GM21529 (cell line): Measurements from ENCODE around the gene LMF1.
A peak's percentile ranks its signal among the peaks of the same experiment; 100 is the strongest.
"Not testable (repeated sequence)": the region's sequence is repeated elsewhere in the genome, so short reads cannot be mapped to it uniquely, and the experiment has no call there.

Experiments
- ATAC-seq: cut with Tn5 transposase; IDR thresholded peaks from one replicate; pipeline ENCODE4 v1.9.1; 2021; ENCODE audit not compliant: unreplicated experiment

LMF1 gene

DNA sequence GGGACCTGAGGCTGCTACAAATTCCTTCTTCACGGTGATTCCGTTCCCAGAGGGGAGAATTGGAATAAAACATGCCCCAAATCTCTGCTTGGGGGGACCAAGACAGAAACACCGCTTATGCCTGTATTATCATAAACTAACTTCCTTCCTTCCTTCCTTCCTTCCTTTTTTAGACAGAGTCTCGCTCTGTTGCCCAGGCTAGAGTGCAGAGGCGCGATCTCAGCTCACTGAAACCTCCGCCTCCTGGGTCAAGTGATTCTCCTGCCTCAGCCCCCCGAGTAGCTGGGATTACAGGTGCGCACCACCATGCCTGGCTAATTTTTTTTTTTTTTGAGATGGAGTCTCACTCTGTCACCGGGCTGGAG lies 150.8 kb downstream of the LMF1 start:
- not testable (repeated sequence) for ATAC-seq

DNA sequence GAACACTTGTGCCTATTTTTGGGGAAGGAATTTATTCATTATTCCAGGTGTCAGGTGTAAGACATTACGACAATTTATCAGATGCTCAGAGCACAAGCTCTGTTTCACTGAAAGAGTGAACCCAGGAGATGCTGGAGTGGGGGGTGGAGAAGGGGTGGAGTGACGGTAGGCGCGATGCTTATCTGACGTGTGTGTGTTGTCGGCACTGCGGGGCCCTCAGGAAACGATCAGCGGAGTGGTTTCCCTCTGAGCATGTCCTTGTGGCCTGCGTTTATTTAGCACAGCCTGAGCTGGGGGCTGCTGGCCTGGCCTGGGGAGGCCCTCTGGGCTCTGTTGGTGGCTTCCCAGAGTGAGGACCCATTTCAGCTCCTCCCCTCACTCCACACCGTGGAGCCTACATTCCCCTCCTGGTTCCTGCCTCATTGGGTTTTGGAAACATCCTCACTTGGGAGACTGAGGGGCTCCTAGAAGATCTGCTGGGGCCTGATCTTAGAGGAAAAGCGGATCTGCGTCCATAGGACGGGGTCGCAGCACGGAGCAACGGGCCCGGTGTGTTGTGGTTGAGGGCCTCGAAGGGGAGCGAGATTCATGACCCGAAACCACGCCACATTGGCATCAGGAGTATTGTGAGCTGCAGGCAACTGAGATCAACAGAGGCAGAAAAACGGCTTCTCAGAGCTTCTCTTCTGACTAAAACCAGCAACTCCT lies 151.3 kb downstream of the LMF1 start:
- no peak for ATAC-seq

DNA sequence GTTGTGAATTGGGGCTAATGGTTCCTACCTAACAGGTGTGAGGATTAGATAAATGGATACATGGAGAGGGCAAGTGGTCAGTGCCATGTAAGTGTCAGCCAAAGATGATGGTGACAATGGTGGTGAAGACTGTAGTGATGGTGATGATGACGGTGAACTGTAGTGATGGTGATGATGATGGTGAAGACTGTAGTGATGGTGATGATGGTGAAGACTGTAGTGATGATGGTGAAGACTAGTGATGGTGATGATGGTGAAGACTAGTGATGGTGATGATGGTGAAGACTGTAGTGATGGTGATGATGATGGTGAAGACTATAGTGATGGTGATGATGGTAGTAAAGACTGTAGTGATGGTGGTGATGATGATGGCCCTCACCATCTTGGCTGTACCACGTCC lies 152.2 kb downstream of the LMF1 start:
- ATAC-seq = no peak

DNA sequence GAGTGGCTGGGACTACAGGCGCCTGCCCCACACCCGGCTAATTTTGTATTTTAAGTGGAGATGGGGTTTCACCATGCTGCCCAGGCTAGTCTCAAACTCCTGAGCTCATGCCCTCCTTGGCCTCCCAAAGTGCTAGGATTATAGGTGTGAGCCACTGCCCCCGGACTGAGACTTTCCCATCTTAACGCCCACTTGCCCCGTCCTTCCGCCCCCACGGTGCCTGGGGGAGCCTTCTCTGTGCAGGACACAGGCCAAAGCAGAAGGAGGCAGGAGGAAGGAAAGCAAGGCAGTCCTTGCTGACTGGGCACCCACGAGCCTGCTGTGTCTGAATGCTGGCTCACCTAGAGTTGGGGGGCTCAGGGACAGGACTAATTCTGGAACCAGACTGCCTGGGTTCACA lies 152.7 kb downstream of the LMF1 start:
- no peak for ATAC-seq

DNA sequence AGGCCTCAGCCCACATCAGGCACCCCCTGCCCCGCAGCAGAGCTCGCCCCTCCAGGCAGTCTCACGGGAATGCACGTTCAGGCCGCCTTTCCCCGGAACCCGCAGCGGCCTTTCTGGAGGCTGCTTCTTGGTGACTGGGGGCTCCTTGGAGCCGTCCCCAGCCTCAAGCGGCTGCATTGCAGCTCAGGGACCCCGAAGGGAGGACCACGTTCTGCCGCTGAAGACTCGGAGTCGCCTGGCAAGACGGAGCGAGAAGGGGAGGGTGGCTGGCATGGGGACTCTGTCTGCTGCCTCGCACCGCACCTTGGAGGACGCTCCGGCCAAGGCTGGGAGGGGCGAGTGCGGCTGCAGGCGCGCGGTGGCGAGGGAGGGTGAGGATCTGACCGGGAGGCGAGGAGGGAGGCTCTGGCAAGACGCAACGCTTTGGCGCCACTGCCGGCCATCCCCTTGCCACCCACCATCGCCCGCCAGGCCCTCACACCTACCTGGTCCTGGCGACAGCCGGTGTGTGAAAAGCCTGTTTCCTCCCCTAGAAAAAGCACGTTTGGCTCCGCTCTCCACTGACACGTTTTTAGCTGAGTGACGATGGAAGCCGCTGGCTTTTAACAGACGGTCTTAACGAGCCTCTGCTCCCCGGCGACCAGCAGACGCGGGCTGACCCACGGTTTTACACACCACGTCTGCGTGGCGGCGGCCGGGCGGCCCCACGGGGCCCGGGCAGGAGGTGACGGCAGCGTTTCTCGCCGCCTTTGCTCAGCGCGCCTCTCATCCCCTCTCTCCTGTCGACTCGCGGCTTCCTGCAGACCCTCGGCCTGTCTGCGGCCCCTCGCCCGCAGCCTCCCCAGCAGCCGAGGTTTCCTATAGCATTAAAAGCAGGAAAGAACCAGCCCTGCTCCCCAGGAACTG lies 153.5 kb downstream of the LMF1 start:
- ATAC-seq = no peak

DNA sequence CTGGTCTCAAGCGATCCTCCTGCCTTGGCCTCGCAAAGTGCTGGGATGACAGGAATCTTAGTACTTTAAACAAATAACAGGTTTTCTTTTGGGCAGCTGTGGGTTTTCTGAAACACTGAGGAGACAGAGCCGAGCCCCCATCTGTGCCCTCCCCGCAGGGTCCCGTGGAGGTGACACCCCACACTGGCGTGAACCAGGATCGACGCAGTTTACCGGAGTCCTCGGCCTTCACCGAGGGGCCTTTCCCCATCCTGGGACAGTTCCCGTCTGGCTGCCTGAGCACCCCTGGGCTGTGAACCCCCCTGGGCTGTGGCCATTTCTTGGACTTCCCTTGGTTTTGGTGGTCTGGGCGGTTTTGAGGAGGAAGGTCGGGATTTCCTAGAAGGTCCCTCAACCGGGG lies 154.9 kb downstream of the LMF1 start:
- no peak for ATAC-seq

DNA sequence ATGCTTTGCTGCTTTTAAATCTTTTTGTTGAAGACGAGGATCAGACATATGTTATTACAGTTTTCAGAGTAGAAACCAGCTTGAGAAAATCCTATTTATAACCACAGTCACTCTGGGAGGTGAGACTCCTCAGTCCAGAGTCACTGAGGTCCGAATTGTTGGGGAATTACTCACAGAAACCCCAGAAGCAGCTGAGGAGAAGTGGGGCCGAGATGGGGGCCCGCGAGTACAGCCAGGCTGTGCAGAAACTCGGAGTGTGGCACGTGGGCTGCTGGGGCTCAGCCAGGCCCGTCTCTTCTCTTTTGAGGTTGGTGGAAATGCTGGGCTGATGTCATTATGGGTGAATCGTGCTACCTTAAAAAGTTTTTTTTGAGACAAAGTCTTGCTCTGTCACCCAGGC lies 155.8 kb downstream of the LMF1 start:
- ATAC-seq = no peak

DNA sequence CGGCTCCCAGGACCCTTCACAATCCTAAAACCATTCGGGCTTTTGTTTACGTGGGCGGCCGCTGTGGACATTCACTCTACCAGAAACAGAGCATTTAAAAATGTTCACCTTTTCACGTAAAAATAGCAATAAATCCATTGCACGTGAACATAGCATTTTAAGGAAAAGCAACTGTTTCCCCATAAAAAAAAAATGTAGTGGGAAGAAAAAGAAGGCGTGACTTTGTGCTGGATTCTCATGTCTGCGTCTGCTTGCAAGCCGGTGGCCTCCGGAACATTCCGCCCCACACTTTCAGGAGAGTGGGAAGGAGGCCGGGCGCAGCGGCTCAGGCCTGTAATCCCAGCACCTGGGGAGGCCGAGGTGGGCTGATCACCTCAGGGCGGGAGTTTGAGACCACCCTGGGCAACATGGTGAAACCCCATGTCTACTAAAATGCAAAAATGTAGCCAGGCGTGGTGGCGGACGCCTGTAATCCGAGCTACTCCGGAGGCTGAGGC lies 156.8 kb downstream of the LMF1 start:
- ATAC-seq = no peak

DNA sequence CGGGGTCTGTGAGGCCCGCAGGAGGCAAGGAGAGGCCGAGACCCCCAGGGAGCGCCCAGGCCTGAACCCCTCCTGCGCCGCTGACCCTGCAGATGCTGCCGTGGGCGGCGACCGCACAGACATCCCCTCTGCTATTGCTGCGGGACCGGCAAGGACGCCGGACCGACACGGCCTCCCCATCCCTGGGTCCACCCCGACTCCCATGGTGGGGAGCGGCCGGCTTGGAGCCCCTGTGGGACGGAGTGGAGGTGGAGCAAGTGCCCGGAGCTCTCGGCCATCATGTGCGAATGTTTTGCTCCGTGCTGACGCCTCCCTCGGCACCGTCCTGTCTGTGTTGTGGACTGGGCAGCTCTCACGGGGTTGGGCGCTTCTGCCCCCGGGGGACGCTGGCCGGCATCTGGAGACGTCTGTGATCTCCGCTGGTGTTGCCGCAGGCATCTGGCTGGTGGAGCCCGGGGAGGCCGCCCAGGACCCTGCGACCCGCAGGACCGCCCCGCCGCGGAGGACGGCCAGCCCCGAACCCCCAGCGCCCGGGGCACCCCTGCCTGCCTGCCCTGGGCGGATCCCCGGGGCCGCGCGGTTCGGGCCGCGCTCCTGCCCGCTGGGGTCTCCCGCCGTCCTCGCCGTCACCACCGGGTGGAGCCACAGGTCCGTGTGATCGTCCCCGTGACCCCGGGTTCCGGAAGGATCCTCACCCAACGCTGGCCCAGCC lies 157.4 kb downstream of the LMF1 start:
- ATAC-seq = no peak

DNA sequence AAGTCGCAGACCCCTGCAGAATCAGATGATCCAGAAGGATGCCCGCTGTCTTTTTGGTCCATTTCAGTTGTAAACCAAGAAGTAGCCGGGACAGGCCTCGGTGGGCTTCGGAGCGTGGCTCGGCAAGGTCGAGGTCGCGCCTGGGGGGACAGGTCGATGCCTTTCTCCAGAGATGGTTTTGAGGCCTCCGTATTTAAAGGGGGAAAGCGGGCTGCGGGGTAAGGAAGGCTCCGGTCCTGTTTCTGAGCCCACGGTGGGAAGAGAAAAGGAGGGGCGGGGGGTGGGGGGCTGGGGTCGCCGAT lies 162.7 kb downstream of the LMF1 start:
- ATAC-seq = no peak

DNA sequence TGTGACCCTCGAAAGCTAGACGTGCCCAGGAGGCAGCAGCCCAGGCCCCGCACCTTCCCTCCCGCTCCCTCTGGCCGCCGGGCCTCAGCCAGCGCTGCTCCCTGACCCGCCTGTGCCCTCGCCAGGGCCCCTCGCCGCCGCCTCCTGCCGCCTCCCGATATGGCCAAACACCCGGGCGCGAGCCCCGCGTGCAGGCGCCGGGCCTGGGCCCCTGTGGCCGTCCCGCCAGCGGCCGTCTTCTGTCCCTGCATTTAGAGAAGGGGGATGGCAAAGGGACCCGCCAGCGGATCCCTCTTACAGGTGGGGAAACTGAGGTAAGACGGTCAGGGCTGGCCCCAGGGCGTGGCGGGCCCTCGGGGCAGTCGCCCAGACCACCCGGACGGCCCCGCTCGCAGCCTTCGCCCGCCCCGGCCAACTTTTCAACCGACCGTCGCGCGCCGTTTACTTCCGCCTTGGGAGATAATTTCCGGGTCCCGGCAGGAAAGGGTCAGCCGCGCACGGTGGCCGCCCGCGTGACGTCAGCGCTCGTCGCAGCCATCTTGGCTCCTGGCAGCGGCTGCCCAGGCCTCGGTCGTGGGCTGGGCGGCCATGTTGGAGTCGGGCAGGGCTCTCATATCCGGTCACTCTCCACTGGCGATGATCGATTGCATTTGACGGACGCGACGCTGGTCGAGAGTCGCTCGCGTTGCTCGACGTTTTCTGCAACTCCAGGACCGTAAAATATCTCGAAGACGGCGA lies 163.3 kb downstream of the LMF1 start:
- ATAC-seq = peak; percentile 92

DNA sequence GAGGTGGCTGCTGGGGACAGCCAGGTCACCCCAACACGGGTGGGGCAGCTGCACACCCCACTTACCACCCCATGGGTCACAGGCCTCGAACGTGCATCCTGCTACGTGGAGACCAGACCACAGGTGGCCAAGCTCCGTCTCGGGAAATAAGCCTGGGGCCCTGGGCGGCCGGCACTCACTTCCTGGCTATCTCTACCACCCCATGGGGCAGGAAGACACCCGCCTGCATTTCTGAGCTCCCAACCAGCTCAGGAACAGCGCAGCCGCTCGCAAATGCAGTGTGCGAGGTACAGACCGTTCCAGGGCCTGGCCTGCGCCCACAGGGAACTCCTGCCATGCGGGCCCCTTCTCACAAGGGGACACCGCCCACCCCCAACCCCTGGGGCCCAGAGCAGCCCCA lies 165.3 kb downstream of the LMF1 start:
- no peak for ATAC-seq

DNA sequence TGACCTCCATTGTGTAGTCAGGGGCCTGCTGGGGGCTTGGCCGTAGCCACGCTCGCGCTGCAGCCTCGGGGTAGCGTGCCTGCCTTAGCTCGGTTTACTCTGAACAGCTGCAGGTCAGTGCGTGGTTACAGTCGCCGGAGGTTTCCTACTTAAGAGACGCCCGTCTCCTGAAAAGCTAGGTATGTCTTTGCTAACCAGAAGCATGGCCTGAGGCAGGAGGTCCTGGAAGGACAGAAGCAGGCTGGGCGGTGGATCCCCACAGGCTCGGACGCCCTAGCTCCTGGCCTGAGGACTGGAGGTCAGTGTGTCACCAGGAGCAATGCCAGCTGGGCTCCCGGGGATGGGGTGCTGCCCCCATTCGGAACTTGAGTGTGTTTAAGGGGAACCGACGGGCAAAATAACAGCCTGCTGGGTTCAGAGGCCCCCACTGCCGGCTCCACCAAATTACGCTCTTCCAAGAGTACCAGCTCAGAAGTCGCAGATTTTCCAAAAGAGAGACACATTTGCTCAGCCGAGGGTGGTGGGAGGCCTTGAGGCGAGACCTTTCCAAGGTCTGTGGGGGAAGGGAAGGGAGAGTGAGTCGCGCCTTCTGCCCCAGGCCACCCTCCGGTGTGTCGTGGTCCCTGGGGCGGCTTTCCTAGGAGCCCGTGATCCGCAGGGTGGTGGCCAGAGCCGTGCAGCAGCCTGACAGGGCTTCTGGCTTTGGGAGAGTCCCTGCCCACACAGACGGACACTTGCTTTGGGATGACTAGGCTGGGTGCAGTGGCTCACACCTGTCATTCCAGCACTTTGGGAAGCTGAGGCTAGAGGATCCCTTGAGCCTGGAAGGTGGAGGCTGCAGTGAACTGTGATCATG lies 166.4 kb downstream of the LMF1 start:
- ATAC-seq = no peak

DNA sequence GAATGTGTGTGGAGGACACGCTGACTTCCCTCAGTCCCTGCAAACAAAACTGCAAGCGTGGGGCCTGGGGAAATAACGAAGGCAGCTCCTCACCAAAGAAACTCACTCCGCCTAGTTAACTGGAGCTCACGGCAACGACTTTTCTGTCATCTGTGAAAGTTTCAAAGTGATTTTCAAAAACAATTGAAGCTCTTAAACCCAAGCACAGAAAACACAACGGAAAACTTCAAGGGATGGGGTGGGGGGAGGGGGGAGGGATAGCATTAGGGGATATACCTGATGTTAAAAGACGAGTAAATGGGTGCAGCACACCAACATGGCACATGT lies 167.1 kb downstream of the LMF1 start:
- ATAC-seq = no peak
